NCI-H2196 treated with DMSO at 0.1 percent for 48 hours (cell line): ENCODE results near the gene RAB6A.

ENCODE experiments used
- DNase-seq: peaks from one replicate; lab custom pipeline; 2025; ENCODE audit not compliant: unreplicated experiment; lab: John Stamatoyannopoulos, UW

RAB6A gene

DNA sequence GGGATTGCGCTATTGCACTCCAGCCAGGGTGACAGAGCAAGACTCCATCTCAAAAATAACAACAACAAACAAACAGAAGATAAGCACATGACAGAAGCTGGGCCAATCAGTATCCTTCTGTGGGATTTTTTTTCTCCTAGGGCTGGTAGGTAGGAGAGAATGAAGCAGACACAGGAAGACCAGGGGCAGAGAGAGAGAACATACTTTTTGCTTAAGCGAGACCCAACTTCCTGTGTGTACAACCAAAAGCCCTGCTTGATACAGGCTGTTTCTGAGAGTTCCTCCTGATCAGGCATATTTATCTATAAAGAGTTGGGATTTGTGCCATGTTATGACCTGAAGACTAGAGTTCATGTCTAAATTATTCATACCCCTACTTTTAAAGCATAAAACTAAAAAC, 126.9 kb downstream of the RAB6A start:
- DNase-seq = no peak

DNA sequence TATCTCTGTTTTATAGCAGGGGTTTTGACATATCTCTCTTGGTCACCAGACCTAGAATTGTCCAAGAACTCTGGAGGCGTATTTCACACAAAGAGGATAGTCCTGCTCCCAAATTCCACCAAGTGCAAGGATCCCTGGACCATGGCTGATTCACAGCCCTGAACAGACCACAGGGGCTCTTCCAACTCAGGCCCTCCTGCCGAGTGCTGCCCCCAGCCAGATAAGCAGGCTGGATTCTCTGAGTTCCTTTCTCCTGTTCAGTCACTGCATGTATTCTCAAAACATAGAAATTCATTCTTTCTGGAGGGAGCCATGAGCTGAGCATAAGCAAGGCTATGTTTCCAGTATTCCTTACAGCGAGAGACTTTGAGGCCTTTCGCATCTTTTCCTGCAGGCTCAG, 127.9 kb downstream of the RAB6A start:
- no peak for DNase-seq

DNA sequence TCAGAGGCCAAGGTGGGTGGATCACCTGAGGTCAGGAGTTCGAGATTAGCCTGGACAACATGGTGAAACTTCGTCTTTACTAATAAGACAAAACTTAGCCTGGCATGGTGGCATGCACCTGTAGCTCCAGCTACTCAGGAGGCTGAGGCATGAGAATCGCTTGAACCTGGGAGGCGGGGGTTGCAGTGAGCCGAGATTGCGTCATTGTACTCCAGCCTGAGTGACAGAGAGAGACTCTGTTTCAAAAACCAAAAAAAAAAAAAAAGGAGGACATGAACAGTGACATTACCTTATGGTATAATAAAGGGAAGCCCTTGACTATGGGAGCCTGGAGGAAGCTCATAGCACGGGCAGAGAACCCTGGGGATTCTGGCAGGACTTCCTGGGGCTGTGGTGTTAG, 131.0 kb downstream of the RAB6A start:
- DNase-seq = no peak

DNA sequence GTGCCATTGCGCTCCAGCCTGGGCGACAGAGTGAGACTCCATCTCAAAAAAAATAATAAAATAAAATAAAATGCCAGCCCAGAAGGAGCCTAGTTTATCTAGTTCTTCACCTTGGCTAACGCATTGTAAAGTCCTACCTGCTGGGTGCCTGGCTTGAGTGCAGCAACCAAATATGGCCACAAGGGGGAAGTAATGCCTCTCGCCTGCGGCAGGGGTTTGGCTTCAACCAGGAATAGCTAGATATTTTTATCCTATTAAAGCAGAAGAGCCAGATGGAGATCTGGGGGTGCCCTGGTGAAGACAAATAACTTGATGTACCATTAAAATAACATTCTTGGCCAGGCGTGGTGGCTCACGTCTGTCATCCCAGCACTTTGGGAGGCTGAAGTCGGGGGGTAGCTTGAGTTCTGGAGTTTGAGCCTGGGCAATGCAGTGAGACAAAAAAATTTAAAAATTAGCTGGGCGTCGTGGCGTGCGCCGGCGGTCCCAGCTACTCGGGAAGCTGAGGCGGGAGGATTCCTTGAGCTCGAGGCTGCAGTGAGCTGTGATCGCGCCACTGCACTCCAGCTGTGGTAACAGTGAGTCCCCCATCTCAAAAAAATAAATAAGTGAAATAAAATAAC, 135.1 kb downstream of the RAB6A start:
- DNase-seq = peak; percentile 72
